IPS-NIHi11 (cell line): Measurements from ENCODE around the gene HS3ST5.

Source experiments
- DNase-seq: peaks from one replicate; pipeline ENCODE4 v3.0.0; 2012; ENCODE audit warnings: mixed read lengths, low spot score

The HS3ST5 gene, protein sequence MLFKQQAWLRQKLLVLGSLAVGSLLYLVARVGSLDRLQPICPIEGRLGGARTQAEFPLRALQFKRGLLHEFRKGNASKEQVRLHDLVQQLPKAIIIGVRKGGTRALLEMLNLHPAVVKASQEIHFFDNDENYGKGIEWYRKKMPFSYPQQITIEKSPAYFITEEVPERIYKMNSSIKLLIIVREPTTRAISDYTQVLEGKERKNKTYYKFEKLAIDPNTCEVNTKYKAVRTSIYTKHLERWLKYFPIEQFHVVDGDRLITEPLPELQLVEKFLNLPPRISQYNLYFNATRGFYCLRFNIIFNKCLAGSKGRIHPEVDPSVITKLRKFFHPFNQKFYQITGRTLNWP

GRCh38 chr6:114342826-114343781 is at the start of gene HS3ST5:
TSS of gene HS3ST5 (minus strand) at chr6:114343023. CDS start at chr6:114062845, 280,178 bp downstream.
- peak; percentile 77 for DNase-seq

DNA sequence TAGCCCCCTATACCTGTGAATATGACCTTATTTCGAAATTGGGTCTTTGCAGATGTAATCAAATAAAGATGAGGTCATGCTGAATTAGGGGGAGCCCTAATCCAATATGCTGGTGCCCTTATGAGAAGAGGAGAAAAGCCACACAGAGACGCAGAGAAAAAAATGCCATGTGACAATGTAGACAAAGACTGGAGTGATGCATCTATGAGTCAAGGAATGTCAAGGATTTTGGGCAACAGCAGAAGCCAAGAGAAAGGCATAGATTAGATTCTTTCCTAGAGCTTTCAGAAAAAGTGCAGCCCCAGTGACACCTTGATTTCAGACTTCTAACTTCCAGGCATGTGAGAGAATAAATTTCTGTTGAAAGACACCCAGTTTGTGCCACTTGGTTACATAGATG is 47.4 kb upstream of the HS3ST5 start:
- no peak for DNase-seq

DNA sequence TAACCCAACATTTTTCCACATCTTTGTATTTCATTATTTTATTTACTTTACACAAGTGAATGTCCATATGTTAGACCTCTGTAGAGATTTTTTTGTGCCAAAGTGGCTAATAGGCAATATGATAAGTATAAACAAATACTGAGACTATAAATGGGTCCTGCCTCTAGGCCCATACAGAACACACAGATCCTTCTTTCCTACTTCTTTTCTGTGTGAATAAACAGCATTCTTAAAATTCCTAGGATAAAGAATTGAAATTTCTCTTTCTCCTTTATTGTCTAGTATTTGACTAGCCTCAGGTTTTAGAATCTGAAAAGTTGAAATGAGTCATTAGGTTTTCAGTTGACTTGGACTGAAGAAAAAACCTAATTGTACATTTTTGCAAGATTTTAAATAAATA is 46.3 kb upstream of the HS3ST5 start:
- DNase-seq = no peak

- no peak for DNase-seq
These were observed 39.6 kb upstream of the HS3ST5 start for GRCh38 chr6:114382406-114382805.

- no peak for DNase-seq
These were observed 35.1 kb upstream of the HS3ST5 start for GRCh38 chr6:114377881-114378280.

- DNase-seq = peak; percentile 29
These were observed 33.9 kb upstream of the HS3ST5 start for GRCh38 chr6:114376611-114377175.

DNA sequence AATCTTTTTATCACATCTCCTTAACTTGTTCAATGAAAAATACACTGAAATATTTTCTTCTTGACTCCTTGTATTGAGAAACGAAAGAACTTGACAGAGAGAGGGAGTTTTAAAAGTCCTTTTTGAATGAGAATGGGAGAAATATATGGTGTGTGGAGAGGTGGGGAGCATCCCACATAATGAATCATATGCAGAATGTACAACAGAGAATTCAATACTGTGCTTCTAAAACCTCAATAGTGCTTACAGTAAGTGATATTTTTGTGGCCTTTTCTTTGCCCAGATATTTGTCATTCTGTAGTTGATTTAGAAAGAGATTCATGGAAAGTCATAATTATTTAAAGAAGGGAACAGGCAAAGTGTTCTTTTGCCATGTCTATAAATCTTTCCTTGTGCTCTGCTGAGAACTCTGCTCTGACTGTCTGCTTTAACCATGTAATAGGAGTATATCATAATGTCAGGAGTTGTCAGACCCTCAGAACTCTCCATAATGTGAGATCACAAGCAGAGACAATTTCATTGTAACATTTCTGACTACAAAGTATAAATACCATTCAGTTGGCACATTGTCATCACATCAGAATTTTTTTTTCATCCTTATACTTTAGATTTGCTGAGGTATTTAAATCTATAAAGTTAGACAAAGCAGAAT is 32.8 kb upstream of the HS3ST5 start:
- no peak for DNase-seq

DNA sequence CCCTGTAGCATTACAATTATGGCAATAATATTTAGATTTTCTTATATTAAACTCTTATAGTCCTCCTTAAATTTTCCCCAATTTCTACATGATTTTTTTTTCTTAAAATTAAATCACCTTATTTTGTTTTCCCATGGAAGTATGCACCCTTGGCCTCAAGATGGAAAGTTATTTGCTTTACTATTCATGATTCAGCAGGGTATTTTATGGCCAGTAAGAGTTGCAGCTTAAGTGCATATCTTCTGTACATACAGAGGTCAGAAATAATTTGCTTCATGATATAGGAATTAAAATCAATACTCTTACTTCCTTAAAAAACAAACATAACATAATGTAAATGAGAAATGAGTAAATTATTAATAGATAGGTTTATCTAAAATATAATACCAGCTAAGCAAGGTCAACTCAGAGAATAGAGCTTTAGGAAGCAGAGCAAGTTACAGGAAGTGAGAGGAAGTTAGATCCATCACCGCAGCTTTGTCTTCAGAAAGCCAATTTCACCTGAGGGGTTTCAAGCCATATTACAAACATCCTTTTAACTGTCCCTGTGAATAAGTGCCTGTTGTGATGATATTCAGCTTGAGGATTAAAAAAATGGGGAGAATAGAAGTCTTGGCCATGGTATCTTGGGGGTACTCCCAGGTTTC is 24.6 kb upstream of the HS3ST5 start:
- DNase-seq = no peak

GRCh38 chr6:114366899-114367298 is 24.1 kb upstream of the HS3ST5 start:
- DNase-seq = no peak

GRCh38 chr6:114364301-114364700 is 21.5 kb upstream of the HS3ST5 start:
- peak; percentile 26 for DNase-seq

DNA sequence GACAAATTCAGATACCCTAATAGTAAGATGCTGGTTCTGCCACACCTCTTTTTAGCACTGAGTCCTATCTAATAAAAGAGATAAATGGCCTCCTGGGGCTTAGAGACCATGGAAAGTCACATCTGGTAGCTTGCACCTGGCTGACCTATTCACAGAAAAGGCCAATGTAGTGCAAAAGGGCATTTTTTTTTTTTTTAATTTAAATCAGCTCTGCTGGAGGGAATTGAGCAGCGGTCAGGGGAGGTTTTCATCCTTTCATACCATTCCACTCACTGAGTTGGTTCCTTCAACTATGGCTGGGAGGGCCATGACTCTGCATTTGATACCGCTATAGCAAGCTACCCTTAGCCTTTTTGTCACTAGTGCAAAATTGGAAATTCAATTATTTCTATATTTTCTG is 20.1 kb upstream of the HS3ST5 start:
- peak; percentile 22 for DNase-seq

GRCh38 chr6:114362396-114362795 is 19.6 kb upstream of the HS3ST5 start:
- no peak for DNase-seq

DNA sequence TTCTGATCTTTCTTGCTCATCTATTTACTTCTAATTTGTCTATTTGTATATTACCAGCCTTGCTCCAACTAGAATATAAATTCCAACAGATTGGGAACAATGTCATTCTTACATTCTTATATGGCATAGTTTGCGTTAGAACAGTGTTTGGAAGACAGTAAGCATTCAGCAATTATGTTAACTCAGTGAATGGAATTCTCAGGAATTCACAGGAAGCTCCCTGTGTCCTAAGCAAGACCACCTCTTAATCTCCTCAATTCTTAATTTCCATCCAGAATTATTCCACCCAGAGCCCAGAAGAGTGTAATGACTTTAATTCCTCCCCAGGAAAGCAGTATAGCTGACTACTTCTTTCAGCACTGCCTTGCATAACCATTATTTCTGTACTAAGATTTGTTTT is 18.2 kb upstream of the HS3ST5 start:
- DNase-seq = no peak

GRCh38 chr6:114355300-114355699 is 12.5 kb upstream of the HS3ST5 start:
- DNase-seq = no peak

DNA sequence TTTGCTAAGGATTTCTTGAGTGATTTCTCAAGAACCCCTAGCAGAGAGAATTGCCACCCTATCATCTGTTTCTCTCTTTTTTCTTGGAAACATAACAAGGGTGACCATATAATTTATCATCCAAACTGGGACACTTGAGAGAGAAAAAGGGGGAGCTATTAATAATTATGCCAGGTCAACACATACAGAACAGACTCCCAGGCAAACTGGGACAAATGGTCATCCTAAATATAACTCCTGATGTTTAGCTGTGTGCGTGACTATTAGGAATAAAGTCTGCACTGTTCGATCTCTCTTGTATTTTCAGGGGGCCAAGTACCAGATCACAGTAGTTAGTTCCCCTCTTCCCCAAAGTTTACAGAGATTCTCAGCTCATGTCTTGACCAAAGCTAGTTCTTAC is 11.7 kb upstream of the HS3ST5 start:
- DNase-seq = no peak

DNA sequence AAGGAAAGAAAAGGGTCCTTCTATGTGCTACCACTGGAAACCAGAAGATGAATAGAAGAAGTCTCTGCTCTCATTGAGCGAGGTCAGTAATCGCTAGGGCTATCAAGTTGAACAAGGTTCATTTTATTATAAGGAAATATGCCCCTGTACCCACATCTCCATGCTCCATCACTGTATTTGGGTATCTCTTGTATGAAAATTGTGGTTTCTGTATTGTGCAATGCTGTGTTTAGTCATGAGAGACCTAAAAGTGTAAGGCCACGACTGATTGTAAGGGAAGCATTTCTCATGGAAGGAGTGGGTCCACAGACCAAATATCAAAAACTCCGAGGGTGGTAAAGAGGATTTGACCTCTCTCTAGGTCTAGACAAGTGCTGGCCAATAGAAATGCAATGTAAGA is 3.6 kb upstream of the HS3ST5 start:
- DNase-seq = no peak

DNA sequence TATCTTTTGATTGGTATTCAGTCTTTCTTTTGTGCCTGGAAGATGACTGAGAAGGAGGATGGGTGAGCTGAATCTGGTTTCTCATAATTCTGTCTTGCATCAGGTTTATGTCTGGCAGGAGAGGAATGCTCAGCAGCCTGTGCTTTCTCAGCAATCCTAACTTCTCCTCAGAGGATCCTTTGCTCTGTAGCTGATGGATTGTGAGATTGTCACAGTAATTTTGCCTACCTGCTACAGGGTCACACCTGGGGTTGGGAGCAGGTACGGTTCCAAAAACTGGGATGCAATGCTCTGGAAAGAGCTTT is 2.1 kb upstream of the HS3ST5 start:
- DNase-seq = no peak

DNA sequence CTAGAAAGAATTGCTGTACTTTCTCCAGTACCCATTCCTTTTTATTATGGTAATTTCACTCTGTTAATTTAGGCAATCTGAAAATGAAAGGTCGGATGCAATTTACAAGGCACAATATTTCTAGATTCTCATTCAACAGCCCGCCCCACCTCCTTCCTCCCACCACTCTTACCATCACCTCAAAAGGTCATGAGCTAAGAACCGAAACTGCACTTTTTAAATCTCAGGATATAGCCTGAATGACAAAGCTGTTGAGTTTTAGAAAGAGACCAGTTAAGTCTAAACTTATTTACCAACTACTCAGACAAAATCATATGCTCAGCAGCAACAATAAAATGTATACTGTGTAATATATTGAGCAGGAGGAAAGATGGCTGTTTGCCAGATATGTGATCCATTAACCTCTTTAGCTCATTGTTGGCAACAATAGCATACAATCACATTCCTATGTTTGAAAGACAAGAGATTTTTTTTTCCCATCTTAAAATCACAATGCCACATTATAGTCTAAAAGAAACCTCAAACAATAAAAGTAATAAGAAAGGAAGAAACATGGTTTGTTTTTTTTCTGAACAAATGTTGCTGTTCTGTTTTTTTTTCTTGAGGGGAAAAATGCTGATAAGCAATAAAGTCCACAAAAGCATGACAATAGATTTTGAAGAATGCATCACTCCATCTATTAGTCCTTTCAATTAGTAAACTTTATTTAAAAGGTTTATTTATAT is 1.6 kb upstream of the HS3ST5 start:
- DNase-seq = no peak

DNA sequence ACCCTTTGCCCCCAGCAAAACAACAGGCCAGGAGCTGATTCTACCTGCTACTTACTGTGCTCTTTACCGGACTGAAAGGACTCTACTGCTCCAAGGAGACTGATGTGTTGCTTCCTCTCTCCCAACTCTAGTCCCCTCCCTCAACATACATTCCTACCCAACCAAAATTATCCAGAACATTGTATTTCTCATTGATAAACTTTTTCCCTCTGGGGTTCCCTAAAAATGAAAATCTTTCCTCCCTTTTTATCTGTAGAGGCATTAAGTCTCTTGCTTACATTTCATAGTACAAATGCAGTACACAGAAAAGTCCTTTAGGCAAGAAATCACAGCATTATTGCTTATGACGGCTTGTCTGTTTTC is 940 bp upstream of the HS3ST5 start:
- DNase-seq = no peak

DNA sequence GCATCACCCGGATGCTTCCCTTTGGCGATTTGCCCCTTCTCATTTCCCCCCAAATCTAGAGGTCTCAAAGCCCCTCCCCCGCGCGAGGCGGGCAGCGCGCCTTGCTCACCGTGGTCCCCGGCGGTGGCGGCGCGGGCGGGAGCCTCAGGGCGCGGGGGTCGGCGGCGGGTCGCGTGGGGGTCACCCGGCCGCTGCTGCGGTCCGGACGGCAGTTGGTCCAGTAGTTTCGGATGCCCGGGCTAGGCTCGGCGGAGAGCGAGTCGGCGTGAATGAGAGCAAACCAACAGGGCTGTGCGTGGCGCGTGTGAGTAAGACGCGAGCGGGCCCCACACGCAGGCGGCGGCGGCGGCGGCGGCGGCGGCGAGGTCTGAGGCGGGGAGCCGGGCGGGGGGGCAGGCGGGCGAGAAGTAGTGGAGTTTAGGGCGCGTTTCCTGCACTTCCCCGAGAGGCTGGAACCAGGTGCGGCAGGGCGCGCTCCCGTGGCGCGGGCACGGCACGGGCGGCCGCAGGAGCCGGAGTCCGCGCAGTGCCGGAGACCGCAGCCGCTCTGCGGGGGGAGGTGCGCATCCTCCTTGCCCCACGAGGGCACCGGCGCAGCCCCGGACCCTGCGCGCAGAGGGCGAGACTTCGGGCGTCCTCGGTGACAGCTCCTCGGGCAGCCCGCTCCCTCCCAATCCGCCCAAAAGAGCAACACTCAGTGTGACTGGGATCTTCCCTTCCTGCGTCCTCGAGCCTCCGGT is 567 bp downstream of the HS3ST5 start:
- peak; percentile 50 for DNase-seq

DNA sequence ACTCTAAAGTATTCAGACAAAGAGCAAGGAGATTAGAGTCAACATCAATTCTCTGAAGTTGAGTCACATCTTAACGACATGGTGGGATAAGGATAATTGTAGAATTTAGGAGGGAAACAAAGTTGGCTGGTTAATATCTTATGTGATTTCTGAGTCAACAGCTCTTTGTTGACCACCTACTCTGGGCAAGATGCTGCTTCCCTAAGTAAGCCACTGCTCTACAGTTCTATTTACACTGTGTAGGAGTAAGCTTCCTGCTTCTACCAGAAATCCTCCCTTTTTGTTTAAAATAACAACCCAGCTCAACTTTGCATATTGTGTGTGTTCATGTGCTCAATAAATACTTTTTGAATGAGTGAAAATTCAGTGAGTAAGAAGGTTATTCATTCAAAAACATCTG is 3.1 kb downstream of the HS3ST5 start:
- no peak for DNase-seq
